Small intestine (tissue), 7 donors: ENCODE data around the gene TSHB. TPM values are rescaled to one million over a fixed set of nuclear protein-coding genes. Genes with fewer than 3 reads are reported as not detected.
"Not testable (repeated sequence)": the region's sequence is repeated elsewhere in the genome, so short reads cannot be mapped to it uniquely, and the experiment has no call there.

ENCODE experiments used
- DNase-seq, 2 donors: peaks; one replicate each; pipeline versions ENCODE4 v3.0.0 to v3.0.0-alpha.2; 2013
- FAIRE-seq: peaks from 2 replicates; lab custom pipeline; 2012; peaks lifted over from hg19 to GRCh38; lab: Jason Lieb, UNC
- H3K27ac ChIP-seq, 3 donors: one replicate each; pipeline ENCODE4 v1.5.1; 2013; ENCODE audit warnings: low read length in 2 of 3, mild to moderate bottlenecking in 2 of 3, control low read depth in 1 of 3, inconsistent platforms in 1 of 3, low read depth in 1 of 3, moderate library complexity in 1 of 3
- H3K27me3 ChIP-seq, 3 donors: one replicate each; pipeline ENCODE4 v1.6.1; 2013; ENCODE audit warnings: low read length in 3 of 3, inconsistent platforms in 1 of 3; ENCODE audit not compliant: control insufficient read depth in 3 of 3, insufficient read depth in 3 of 3
- H3K36me3 ChIP-seq, 3 donors: one replicate each; pipeline ENCODE4 v1.6.1; 2013; ENCODE audit warnings: low read length in 3 of 3, inconsistent platforms in 1 of 3, low read depth in 1 of 3, mild to moderate bottlenecking in 1 of 3, moderate library complexity in 1 of 3; ENCODE audit not compliant: control insufficient read depth in 3 of 3, insufficient read depth in 2 of 3
- H3K4me1 ChIP-seq, 3 donors: one replicate each; pipeline ENCODE4 v1.6.1; 2013; ENCODE audit warnings: low read length in 2 of 3, inconsistent platforms in 1 of 3, low read depth in 1 of 3, mild to moderate bottlenecking in 1 of 3, moderate library complexity in 1 of 3; ENCODE audit not compliant: control insufficient read depth in 3 of 3, insufficient read depth in 2 of 3
- H3K4me3 ChIP-seq, 3 donors: one replicate each; pipeline ENCODE4 v1.5.1; 2013; ENCODE audit warnings: low read length in 3 of 3, control low read depth in 1 of 3, inconsistent platforms in 1 of 3, low read depth in 1 of 3, mild to moderate bottlenecking in 1 of 3, moderate library complexity in 1 of 3
- H3K9me3 ChIP-seq, 2 donors: one replicate each; pipeline ENCODE4 v1.6.1; 2013; ENCODE audit warnings: low read depth in 1 of 2, low read length in 1 of 2; ENCODE audit not compliant: control insufficient read depth in 2 of 2, insufficient read depth in 1 of 2
- WGBS, 3 donors: extraction: QIAGEN DNeasy Blood & Tissue Kit; methylation state at CpG; one replicate each; pipeline ENCODE4 v1.1.7; 2013; 5-methylcytosine and 5-hydroxymethylcytosine counted together
- polyA plus RNA-seq, 4 donors: library from polyadenylated mRNA; stranded (reverse) in 3 of 4; unstranded in 1 of 4; fragments of 200-250 nt in 3 of 4; fragments of 120-200 nt in 1 of 4; gene quantifications; one replicate each; pipeline versions ENCODE4 v1.2.1 to v1.2.3, GENCODE V29; 2013
- donor health status: healthy with polysubstance abuse.
- donor health status: control.
- donor health status: control.
- donor health status: Bipolar disorder and iron deficiency.
- donor health status: healthy.

The TSHB gene
- polyA plus RNA-seq, 4 donors: not detected

GRCh38 chr1:115013792-115014191 lies 15.8 kb upstream of the TSHB start:
- Histone ChIP-seq H3K27me3 (no peaks in the 10 kb centered on the region), H3K27ac (no peak overlapping the region), H3K36me3 (no peaks in the 10 kb centered on the region), H3K4me3 (no peak overlapping the region), H3K9me3 (no peaks in the 10 kb centered on the region), H3K4me1 (no peaks in the 10 kb centered on the region)
- DNase-seq: no peak
- 85 to 93% (median 91%) methylated on average over 2 of the region's 2 CpGs for whole genome bisulfite sequencing, 3 donors
- no peak for FAIRE-seq

GRCh38 chr1:115019549-115019948 lies 10.1 kb upstream of the TSHB start:
- WGBS, 3 donors: 79 to 85% (median 82%) methylated on average over 9 of the region's 9 CpGs
- H3K4me1 ChIP-seq, H3K36me3 ChIP-seq, DNase-seq, H3K27ac ChIP-seq, H3K9me3 ChIP-seq, H3K27me3 ChIP-seq, H3K4me3 ChIP-seq, FAIRE-seq: not testable (repeated sequence)

- no peaks in the 10 kb centered on the region for H3K4me1 ChIP-seq
- no peak overlapping the region for H3K4me3 ChIP-seq
- H3K27ac ChIP-seq: no peak overlapping the region
- H3K36me3 ChIP-seq: no peaks in the 10 kb centered on the region
- WGBS, 3 donors: 46 to 65% (median 52%) methylated on average over 1 of the region's 1 CpG
- H3K27me3 ChIP-seq: no peaks in the 10 kb centered on the region
- FAIRE-seq (no peak), DNase-seq (no peak)
- no peaks in the 10 kb centered on the region for H3K9me3 ChIP-seq
These were observed 8.5 kb upstream of the TSHB start for GRCh38 chr1:115021145-115021544.

GRCh38 chr1:115023593-115023992 lies 6.0 kb upstream of the TSHB start:
- Histone ChIP-seq H3K9me3 (no peaks in the 10 kb centered on the region), H3K27ac (no peak overlapping the region), H3K4me1 (no peaks in the 10 kb centered on the region), H3K36me3 (no peaks in the 10 kb centered on the region), H3K4me3 (no peak overlapping the region), H3K27me3 (no peaks in the 10 kb centered on the region)
- FAIRE-seq: no peak
- DNase-seq: no peak

- Histone ChIP-seq H3K4me3 (no peak overlapping the region), H3K9me3 (no peaks in the 10 kb centered on the region), H3K36me3 (no peaks in the 10 kb centered on the region), H3K27ac (no peak overlapping the region), H3K27me3 (no peaks in the 10 kb centered on the region), H3K4me1 (no peaks in the 10 kb centered on the region)
- FAIRE-seq: no peak
- WGBS, 3 donors: 66 to 92% (median 75%) methylated on average over 2 of the region's 2 CpGs
- DNase-seq: no peak
These were observed 2.0 kb downstream of the TSHB start for GRCh38 chr1:115031595-115031994.

- H3K27me3 ChIP-seq: no peaks in the 10 kb centered on the region
- no peak overlapping the region for H3K4me3 ChIP-seq
- 63 to 80% (median 75%) methylated on average over 1 of the region's 1 CpG for WGBS, 3 donors
- no peaks in the 10 kb centered on the region for H3K36me3 ChIP-seq
- peaks cover 0 to 8% (median 0%) of the 10 kb centered on the region in 3 donors for H3K4me1 ChIP-seq
- DNase-seq (no peak), FAIRE-seq (no peak)
- H3K9me3 ChIP-seq: no peaks in the 10 kb centered on the region
- H3K27ac ChIP-seq: no peak overlapping the region
These were observed 6.0 kb downstream of the TSHB start for GRCh38 chr1:115035652-115036051.

GRCh38 chr1:115036814-115037507 lies 7.3 kb downstream of the TSHB start:
- no peak overlapping the region for H3K4me3 ChIP-seq
- H3K9me3 ChIP-seq: no peaks in the 10 kb centered on the region
- WGBS, 3 donors: 55 to 72% (median 63%) methylated on average over 4 of the region's 4 CpGs
- H3K27me3 ChIP-seq: no peaks in the 10 kb centered on the region
- FAIRE-seq (no peak), DNase-seq (peak; percentile 4 to 46)
- H3K27ac ChIP-seq: no peak overlapping the region
- no peaks in the 10 kb centered on the region for H3K36me3 ChIP-seq
- H3K4me1 ChIP-seq: peaks cover 0 to 8% (median 0%) of the 10 kb centered on the region in 3 donors

GRCh38 chr1:115040501-115040900 lies 10.9 kb downstream of the TSHB start:
- FAIRE-seq (no peak), DNase-seq (no peak)
- peaks cover 0 to 8% (median 0%) of the 10 kb centered on the region in 3 donors for H3K4me1 ChIP-seq
- WGBS, 3 donors: 77 to 85% (median 84%) methylated on average over 2 of the region's 2 CpGs
- H3K9me3 ChIP-seq: no peaks in the 10 kb centered on the region
- H3K36me3 ChIP-seq: no peaks in the 10 kb centered on the region
- no peak overlapping the region for H3K27ac ChIP-seq
- H3K4me3 ChIP-seq: no peak overlapping the region
- no peaks in the 10 kb centered on the region for H3K27me3 ChIP-seq

- Histone ChIP-seq H3K27me3 (no peaks in the 10 kb centered on the region), H3K36me3 (no peaks in the 10 kb centered on the region), H3K4me1 (peaks cover 0 to 8% (median 0%) of the 10 kb centered on the region in 3 donors), H3K9me3 (no peaks in the 10 kb centered on the region), H3K4me3 (no peak overlapping the region), H3K27ac (no peak overlapping the region)
- peak; percentile 39 to 44 for DNase-seq
- no peak for FAIRE-seq
These were observed 12.0 kb downstream of the TSHB start for GRCh38 chr1:115041654-115042053.
